ENCODE data around the gene OBSCN.

The OBSCN gene

DNA sequence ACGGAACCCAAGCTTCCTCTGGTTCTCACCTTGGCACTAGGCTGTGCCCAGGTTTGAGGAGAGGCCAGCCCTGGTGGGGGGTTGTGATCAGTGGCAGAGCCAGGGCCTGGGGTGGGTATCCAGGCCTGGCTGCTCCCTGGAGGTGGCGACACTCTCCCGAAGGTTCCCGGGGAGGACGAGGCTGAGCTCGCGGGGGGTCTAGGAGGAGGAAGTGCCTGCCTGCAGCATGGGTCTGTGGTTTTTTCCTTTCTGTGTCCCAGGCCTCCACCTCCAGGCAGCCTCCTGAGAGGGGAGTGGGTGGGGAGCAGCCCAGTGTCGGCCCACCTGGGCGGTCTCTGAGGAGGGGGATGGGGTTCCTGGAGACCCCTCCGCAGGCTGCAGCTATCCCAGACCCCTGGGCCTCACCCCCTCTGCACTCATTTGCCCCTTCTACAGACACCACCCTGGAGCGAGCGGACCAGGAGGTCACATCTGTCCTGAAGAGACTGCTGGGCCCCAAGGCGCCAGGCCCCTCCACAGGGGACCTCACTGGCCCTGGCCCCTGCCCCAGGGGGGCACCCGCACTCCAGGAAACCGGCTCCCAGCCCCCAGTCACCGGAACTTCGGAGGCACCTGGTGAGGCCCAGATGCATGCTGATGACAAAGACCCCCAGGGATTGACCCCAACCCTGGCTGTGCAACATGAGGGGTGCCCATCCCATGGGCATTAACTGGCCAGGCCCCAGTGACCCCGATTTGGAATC, 154.5 kb downstream of the OBSCN start:
- no peak for DNase-seq

DNA sequence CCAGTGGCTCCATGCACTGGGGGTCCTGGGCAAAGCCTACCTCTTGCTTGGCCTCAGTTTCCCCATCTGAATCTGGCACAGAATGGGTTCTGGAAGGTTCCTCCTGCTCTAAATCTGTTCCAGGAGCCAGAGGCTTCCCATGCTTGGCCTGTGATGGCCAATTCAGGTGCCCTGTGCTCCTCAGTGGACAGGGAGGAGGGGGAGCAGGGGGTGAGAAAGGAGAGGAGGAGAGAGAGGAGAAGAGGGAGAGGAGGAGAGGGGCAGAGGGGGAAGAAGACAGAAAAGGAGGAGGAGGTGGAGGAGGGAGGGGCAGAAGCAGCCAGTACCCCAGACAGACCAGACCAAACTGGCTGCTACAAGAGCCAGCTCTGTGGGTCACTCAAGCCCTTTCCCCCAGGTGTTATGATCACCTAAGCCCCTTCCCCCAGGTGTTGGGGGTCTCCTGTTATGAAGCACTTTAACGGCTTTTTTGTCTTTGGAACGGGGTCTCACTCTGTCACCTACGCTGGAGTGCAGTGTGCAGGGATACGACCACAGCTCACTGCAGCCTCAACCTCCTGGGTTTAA, 155.1 kb downstream of the OBSCN start:
- DNase-seq, result no peak

DNA sequence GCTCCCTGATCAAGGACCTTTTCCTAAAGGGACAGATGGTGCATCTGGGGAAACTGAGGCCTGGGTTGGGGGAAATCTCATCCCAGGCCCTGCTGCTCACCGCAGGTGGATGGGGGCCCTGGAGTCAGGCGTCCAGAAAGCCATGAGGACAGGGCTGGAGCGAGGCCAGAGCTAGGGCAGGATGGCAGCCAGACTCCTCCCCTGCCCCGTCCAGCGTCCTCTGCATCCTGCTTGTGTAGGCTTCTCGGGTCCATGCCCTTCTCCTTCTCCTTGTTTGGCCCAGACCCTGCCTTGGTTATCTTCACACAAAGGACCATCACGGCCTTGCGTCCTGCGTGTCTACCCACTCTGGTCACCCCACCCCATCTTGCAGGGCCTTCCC, 155.8 kb downstream of the OBSCN start:
- no peak for DNase-seq

DNA sequence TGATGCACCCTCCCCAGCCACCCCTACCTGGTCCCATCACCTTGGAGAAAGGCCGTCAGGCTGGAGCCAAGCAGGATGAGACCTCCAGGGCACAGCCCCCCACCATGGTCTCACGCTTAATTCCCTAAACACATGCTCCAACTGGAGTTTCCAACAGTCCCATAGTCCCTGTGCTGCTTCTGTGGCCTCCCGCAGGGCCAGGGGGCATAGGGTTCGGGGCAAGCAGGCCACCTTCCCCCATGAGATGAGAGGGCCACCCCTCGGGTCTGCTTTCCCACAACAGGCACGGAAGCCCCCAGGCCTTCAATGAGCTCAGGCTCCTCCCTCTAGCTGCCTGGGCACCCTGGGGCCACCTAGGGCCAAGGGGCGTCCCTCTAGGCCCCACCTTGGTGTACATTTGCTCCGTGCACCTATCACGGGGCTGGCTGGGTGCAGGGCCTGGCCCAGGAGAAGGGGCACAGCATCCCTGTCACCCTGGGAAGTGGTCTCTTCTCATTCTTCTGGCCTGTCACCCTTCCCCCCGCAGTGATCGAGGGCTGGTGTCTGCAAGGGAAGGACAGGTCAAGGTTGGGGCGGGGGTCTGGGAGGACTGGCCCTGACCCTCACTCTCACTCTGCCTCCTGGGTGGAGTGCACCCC, 156.3 kb downstream of the OBSCN start:
- DNase-seq, result no peak

DNA sequence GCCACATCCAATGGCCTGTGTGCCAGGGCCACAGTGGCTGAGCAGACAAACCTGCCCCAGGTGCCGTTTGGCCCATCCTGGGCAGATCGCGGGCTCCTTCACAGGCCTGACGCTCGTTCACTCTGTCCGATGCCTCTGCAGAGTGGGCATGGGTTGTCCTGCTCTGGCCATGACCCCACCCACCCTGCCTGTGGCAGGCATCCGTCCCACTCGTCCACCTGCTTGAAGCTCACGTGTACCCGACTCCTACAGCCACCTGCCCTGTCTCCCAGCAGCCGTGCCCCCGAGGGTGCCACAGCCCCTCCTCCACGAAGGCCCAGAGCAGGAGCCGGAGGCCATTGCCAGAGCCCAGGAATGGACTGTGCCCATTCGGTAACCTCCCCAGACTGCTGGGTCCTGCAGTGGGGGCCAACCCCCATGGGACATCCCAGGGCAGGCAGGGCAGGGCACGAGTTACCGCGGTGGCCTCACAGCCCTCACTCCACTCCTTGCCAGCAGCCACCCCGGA, 156.9 kb downstream of the OBSCN start:
- no peak for DNase-seq

DNA sequence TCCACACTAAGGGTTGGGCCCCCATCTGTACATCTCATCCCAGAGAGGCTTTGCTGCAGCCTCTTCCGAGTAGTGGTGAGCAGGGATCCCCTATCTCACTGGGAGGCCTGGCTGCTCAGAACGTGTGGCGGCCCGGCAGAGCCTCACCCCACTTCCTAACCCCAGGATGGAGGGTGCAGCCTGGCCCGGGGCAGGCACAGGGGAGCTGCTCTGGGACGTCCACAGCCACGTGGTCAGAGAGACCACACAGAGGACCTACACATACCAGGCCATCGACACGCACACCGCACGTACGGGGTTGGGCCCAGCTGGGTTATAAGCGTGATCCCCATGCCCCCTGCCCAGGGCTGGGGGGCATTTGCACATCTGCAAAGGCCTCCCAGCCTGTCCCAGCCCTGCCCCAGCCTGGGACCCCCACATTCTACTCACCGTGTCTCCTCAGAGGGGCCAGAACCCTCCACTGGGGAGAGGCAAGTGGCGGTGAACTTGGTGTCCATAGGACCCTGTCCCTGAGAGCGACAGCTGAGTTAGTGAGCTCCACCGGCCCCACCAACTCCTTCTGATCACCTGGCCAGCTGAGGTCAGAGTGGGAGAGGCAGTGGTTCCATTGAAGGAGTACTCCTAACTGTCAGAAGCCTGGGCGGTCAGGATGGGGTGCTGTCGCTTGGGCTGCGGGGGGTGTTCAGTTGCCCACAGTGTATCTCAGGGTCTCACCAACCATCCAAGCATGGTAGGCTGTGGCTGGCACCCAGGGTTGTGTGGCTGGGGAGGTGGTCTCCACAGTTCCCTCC, 157.6 kb downstream of the OBSCN start:
- no peak for DNase-seq

DNA sequence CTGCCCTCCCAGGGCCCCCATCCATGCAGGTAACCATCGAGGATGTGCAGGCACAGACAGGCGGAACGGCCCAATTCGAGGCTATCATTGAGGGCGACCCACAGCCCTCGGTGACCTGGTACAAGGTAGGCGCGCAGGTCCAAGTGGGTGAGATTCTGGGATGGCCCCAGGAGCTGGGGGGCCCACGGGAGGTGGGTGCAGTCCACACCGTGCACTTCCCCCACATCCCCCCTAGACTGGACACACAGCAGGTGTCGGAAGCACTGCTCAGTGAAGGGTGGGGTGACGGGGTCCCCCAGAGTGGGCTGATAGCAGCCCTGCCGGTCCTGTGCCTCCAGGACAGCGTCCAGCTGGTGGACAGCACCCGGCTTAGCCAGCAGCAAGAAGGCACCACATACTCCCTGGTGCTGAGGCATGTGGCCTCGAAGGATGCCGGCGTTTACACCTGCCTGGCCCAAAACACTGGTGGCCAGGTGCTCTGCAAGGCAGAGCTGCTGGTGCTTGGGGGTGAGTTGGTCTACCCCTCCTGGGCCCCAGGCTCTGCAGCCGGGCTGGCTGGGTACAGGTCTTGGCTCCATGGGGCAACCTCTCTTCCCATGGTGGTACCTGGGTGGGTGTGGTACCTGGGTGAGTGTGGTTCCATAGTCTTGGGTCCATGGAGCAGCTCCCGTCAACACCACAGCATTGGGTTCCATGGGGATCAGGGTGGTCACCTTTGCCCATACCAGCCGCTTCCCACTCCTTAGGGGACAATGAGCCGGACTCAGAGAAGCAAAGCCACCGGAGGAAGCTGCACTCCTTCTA, 158.4 kb downstream of the OBSCN start:
- no peak for DNase-seq

DNA sequence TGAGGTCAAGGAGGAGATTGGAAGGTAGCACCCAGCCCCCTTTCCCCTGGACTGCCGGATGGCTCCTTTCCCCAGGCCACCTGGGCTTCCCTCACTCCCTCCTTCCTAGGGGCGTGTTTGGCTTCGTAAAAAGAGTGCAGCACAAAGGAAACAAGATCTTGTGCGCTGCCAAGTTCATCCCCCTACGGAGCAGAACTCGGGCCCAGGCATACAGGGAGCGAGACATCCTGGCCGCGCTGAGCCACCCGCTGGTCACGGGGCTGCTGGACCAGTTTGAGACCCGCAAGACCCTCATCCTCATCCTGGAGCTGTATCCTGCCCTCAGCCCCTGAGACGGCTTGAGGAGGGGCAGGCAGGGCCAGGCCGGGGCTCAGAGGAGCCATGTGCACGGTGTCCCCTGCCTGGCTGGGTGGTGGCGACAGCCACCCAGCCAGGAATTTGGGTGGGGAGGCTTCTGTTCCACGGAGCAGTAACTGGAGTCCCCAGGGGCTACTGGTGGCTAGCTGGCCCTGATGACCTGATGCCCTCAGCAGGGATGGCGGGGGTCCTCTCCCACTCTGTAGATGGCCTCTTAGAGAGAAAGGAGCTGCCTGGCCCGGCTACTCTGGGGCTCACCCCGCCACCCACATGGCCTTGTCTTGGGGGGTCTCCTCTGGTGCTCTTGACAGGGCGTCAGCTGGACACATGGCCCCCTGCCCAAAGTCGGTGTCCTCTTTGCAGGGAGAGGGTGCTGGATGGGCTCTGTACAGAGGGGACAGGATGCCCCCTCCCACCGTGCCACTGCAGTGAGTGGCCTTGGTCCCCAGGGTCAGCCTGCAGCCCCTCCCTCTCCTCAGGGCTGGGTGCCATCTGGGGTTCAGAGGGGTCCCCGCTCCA, 159.3 kb downstream of the OBSCN start:
- DNase-seq, result no peak

DNA sequence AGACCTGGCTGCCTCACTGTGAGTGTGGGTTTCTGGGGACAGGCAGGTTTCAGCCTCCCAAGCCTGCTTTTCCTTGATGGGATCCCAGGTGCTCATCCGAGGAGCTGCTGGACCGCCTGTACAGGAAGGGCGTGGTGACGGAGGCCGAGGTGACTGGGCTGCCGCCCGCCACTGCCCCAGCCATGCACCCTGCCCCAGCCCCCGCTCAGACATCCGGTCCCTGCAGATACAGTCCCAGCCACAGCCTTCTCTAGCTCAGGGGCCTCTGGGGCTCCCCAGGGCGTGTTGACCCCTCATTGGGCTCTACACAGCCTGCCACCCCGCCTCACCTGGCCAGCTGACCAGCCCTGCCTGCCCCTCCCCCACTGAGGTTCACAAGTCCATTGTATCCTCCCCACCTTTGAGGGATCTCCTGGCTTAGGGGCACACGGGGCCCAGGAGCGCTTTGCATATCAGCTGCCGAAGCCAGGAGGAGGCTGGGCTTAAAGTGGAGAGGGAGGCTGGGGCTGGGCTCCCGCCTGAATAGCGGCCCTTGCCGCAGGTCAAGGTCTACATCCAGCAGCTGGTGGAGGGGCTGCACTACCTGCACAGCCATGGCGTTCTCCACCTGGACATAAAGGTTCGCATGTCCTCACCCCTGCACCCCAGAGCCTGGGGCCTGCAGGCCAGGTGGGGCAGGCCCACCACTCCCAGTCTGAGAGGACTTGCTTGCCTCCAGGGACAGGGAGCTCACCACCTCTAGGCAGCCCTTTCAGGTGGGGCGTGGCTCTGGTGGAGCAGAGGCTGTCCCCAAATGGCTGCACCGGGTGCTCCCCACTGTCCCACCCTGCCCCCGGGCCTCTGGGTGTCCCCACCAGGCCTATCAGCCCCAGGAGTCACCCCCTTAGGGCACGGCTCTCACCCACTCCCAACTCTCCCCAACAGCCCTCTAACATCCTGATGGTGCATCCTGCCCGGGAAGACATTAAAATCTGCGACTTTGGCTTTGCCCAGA, 160.3 kb downstream of the OBSCN start:
- DNase-seq, result peak; percentile 65

DNA sequence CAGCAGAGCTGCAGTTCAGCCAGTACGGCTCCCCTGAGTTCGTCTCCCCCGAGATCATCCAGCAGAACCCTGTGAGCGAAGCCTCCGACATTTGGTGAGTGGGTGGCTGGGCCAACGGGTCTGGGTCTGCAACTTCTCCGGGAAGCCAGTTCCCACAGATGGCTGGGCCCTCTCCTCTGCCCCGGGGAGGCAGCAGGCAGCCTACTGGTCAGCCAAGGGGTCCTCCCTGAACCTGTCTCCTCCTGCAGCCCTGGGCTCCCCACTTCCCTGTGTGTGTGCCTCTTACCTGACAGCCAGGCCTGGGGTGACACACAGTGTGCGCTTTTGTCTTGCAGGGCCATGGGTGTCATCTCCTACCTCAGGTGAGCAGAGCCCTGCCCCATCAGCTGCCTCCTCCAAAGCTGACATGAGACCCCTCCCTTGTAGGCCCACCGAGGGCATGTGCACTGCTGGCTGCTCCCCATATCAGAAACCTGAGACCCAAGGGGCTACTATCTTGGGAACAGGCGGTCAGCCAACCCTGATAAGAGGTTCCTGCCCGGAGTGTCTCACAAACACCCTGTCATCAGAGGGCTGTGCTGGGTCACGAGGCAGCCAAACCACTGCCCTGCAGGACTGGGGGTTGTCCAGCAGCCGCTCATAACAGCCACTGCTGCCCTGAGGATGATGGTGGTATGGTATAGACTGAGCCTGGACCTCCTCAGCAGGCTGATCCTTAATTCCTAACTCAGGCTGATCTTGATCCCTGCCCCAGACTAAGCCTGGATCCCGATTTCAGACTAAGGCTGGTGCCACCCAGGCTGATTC, 161.2 kb downstream of the OBSCN start:
- DNase-seq, result peak; percentile 93

DNA sequence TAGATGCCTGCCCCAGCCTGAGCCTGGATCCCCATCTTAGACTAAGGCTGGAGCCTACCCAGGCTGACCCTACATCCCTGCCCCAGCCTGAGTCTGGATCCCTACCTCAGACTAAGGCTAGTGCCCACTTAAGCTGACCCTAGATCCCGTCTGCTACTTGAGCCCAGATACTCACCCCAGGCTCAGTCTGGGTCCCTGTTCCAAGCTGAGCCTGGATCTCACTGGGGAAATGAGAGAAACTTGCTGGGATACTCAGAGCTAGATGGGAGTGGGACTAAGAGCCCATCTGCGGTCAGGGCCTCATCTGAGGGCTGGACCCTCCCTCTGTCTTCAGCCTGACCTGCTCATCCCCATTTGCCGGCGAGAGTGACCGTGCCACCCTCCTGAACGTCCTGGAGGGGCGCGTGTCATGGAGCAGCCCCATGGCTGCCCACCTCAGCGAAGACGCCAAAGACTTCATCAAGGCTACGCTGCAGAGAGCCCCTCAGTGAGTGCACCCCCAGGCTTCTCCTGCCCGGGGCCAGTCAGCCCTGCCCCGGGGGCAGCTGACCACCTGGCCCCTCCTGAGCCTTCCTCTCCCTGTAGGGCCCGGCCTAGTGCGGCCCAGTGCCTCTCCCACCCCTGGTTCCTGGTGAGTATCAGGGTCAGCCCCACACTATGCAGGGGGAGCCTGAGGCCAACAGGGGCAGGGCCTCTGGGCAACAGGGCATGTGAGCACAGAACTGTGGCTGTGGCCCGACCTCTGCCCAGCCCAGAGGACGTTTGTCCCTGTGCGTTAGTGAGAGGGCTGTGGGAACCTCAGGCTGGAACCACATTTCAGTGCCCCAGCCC, 162.0 kb downstream of the OBSCN start:
- DNase-seq, result no peak

DNA sequence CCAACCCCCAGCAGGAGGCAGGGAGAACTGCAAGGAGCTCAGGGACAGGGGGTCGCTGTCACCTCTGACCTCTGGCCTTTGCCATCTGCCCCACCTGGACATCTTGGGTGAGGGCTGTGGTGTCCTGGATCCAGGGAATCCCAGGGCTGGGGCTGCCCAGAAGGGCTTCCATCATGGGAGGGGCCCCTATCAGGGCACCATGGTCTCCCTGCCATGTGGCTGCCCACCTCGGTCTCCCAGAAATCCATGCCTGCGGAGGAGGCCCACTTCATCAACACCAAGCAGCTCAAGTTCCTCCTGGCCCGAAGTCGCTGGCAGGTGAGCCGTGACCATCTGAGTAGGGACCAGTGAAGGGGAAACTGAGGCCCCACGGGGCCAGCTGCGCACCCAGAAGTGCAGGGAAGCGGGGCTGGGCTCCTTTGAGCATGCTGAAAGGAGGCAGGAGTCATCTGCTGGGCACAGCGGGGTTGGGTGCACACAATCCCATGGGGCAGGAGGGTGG, 162.6 kb downstream of the OBSCN start:
- no peak for DNase-seq

DNA sequence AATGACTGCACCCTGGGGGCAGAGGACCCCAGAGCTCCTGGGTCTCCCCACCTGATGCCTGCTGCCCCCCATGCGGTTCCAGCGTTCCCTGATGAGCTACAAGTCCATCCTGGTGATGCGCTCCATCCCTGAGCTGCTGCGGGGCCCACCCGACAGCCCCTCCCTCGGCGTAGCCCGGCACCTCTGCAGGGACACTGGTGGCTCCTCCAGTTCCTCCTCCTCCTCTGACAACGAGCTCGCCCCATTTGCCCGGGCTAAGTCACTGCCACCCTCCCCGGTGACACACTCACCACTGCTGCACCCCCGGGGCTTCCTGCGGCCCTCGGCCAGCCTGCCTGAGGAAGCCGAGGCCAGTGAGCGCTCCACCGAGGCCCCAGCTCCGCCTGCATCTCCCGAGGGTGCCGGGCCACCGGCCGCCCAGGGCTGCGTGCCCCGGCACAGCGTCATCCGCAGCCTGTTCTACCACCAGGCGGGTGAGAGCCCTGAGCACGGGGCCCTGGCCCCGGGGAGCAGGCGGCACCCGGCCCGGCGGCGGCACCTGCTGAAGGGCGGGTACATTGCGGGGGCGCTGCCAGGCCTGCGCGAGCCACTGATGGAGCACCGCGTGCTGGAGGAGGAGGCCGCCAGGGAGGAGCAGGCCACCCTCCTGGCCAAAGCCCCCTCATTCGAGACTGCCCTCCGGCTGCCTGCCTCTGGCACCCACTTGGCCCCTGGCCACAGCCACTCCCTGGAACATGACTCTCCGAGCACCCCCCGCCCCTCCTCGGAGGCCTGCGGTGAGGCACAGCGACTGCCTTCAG, 163.3 kb downstream of the OBSCN start:
- DNase-seq, result no peak

DNA sequence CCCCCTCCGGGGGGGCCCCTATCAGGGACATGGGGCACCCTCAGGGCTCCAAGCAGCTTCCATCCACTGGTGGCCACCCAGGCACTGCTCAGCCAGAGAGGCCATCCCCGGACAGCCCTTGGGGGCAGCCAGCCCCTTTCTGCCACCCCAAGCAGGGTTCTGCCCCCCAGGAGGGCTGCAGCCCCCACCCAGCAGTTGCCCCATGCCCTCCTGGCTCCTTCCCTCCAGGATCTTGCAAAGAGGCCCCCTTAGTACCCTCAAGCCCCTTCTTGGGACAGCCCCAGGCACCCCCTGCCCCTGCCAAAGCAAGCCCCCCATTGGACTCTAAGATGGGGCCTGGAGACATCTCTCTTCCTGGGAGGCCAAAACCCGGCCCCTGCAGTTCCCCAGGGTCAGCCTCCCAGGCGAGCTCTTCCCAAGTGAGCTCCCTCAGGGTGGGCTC, 163.9 kb downstream of the OBSCN start:
- DNase-seq, result no peak

DNA sequence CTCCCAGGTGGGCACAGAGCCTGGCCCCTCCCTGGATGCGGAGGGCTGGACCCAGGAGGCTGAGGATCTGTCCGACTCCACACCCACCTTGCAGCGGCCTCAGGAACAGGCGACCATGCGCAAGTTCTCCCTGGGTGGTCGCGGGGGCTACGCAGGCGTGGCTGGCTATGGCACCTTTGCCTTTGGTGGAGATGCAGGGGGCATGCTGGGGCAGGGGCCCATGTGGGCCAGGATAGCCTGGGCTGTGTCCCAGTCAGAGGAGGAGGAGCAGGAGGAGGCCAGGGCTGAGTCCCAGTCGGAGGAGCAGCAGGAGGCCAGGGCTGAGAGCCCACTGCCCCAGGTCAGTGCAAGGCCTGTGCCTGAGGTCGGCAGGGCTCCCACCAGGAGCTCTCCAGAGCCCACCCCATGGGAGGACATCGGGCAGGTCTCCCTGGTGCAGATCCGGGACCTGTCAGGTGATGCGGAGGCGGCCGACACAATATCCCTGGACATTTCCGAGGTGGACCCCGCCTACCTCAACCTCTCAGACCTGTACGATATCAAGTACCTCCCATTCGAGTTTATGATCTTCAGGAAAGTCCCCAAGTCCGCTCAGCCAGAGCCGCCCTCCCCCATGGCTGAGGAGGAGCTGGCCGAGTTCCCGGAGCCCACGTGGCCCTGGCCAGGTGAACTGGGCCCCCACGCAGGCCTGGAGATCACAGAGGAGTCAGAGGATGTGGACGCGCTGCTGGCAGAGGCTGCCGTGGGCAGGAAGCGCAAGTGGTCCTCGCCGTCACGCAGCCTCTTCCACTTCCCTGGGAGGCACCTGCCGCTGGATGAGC, 164.5 kb downstream of the OBSCN start:
- no peak for DNase-seq

DNA sequence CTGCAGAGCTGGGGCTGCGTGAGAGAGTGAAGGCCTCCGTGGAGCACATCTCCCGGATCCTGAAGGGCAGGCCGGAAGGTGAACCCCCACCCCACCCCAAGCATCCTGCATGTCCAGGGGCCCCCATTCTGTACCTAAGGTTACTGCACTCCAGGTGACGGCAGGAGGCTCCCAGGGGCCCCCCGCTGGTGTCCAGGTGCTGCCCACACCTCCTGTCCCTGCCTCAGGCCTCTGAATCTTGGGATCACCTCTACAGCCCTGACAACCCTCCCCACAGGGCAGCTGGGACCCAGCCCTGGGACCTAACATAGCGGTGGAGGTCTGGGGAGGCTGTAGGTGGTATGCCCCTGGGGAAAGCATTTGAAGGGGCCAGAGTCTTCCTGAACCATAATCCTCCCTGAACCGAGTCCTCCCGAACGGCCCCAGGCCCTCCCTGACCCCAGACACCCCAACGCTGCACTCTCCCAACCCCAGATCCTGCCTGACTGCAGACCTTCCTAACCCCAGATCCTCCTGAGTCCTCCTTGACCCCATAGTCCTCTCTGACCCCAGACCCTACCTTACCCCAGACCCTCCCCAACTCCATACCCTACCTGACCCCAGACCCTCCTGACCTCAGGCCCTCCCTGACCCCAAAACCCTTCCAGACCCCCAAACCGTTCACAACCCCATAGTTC, 165.3 kb downstream of the OBSCN start:
- DNase-seq, result no peak
